Esophagus muscularis mucosa (tissue), 4 donors: Measurements from ENCODE around the gene ARHGAP15. TPM values are rescaled to one million over a fixed set of nuclear protein-coding genes. Genes with fewer than 3 reads are reported as not detected.

Source experiments
- DNase-seq: peaks from one replicate; pipeline ENCODE4 v3.0.0-alpha.2; 2017; ENCODE audit errors: extremely low spot score
- H3K27ac ChIP-seq, 4 donors: fragments of 200-600 bp; sonication (generic); replicated peaks in 1 of 4; 1 replicate in 3 of 4; 2 replicates in 1 of 4; pipeline ENCODE4 v1.5.1; 2016 to 2019; ENCODE audit warnings: mild to moderate bottlenecking in 1 of 4
- H3K27me3 ChIP-seq, 4 donors: fragments of 200-600 bp; sonication (generic); one replicate each; pipeline versions ENCODE4 v1.5.1 to v1.6.0; 2016 to 2019
- H3K36me3 ChIP-seq, 4 donors: fragments of 200-600 bp; sonication (generic); one replicate each; pipeline ENCODE4 v1.5.1; 2016 to 2019
- H3K4me1 ChIP-seq, 4 donors: fragments of 200-600 bp; sonication (generic); one replicate each; pipeline ENCODE4 v1.5.1; 2016 to 2019
- H3K4me3 ChIP-seq, 4 donors: fragments of 200-600 bp; sonication (generic); 1 replicate in 2 of 4; 2 replicates in 2 of 4; pipeline ENCODE4 v1.5.1; 2016 to 2019; ENCODE audit warnings: mild to moderate bottlenecking in 4 of 4, moderate library complexity in 1 of 4
- H3K9me3 ChIP-seq, 4 donors: fragments of 200-600 bp; sonication (generic); 1 replicate in 3 of 4; 2 replicates in 1 of 4; pipeline ENCODE4 v1.5.1; 2016 to 2019
- CTCF ChIP-seq, 3 experiments: fragments of 200-600 bp in 2 of 3; fragments of 450-650 bp in 1 of 3; sonication (generic) in 2 of 3; IDR thresholded peaks; one replicate each; pipeline ENCODE4 v1.5.1; 2017 to 2019; ENCODE audit warnings: antibody characterized with exemption in 3 of 3, mild to moderate bottlenecking in 2 of 3, moderate library complexity in 1 of 3
- EP300 ChIP-seq: sonication (generic); formaldehyde crosslinking; IDR thresholded peaks from one replicate; pipeline ENCODE4 v1.6.1; 2017; ENCODE audit warnings: antibody characterized with exemption
- POLR2A ChIP-seq: fragments of 450-650 bp; IDR thresholded peaks from one replicate; pipeline ENCODE4 v1.6.1; 2017; ENCODE audit warnings: antibody characterized with exemption, moderate library complexity, mild to moderate bottlenecking, low read depth
- POLR2AphosphoS5 ChIP-seq, 2 donors: sonication (generic); formaldehyde crosslinking; IDR thresholded peaks; one replicate each; pipeline ENCODE4 v1.6.1; 2017; ENCODE audit warnings: antibody characterized with exemption in 2 of 2
- WGBS: methylation state at CpG from one replicate; pipeline ENCODE4 v1.1.5; 2018; 5-methylcytosine and 5-hydroxymethylcytosine counted together
- intact Hi-C: fragments of 100-400 bp; cut with DNase I; formaldehyde crosslinking; loops from one replicate; pipeline ENCODE4 v1.15.1; 2023
- total RNA-seq, 4 donors: library from RNA; depleted of rRNA; stranded (reverse); fragments of >200 nt; gene quantifications; one replicate each; pipeline versions ENCODE4 v1.1.0 to v1.2.1, GENCODE V29; 2016

The ARHGAP15 gene
- total RNA-seq, 4 donors from 2014 or later: 5.4 to 13.3 (median 7.1) TPM

- intact Hi-C loops: no loop called here
- no peaks in the 10 kb centered on the region for H3K36me3 ChIP-seq
- 95% methylated on average over 1 of the region's 1 CpG for WGBS
- no peak for DNase-seq
- no peaks in the 10 kb centered on the region for H3K4me1 ChIP-seq
- no peak overlapping the region for H3K4me3 ChIP-seq
- H3K27me3 ChIP-seq: no peaks in the 10 kb centered on the region
- TF ChIP-seq POLR2A: no peak
- TF ChIP-seq EP300: no peak
- TF ChIP-seq CTCF (IDR thresholded peaks at IDR 0.05): no peak
- no peak for TF ChIP-seq POLR2AphosphoS5 (IDR thresholded peaks at IDR 0.05)
- no peaks in the 10 kb centered on the region for H3K9me3 ChIP-seq
- no peak overlapping the region for H3K27ac ChIP-seq
Measured at GRCh38 chr2:143754742-143755141, 625.5 kb downstream of the ARHGAP15 start.

DNA sequence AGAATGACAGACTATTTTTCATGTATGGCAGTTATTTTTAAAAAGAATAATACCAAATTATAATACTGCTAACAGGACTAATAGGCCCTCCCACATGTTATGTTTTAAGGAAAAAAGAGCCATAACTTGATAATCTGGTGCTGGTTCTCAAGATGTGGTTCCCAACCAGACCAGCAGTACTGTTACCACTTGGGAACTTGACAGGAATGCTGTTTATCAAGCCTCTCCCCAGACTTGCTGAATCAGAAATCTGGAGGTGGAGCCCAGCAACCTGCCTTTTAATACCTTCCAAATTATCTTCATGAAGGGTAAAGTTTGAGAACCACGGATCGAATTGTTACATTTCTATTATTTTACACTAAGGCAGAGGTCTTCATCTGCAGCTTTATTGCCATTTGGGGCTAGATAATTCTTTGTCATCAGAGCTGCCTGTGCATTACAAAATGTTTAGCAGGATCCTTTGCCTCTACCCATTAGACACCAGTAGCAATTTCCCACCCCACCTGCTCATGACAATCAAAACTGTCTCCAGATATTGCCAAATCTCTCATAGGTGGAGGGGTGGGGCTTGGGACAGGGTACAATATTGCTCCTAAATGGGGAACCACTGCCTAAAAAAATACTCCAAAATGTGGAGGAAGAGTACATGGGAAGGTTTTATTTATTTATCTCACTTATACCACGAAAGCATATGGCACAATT, 629.6 kb downstream of the ARHGAP15 start:
- WGBS: 88% methylated on average over 3 of the region's 3 CpGs
- Histone ChIP-seq H3K9me3 (no peaks in the 10 kb centered on the region), H3K4me3 (no peak overlapping the region), H3K4me1 (peaks cover 0 to 14% (median 7%) of the 10 kb centered on the region in 4 donors), H3K27me3 (no peaks in the 10 kb centered on the region), H3K36me3 (no peaks in the 10 kb centered on the region), H3K27ac (no peak overlapping the region)
- intact Hi-C loops: no loop called here
- TF ChIP-seq POLR2A (no peak), CTCF (IDR thresholded peaks at IDR 0.05) (no peak), POLR2AphosphoS5 (IDR thresholded peaks at IDR 0.05) (no peak), EP300 (no peak)
- DNase-seq: no peak

- Histone ChIP-seq H3K9me3 (no peaks in the 10 kb centered on the region), H3K27me3 (no peaks in the 10 kb centered on the region), H3K27ac (no peak overlapping the region), H3K4me3 (no peak overlapping the region), H3K4me1 (peaks cover 0 to 14% (median 7%) of the 10 kb centered on the region in 4 donors), H3K36me3 (no peaks in the 10 kb centered on the region)
- TF ChIP-seq POLR2A (no peak), POLR2AphosphoS5 (IDR thresholded peaks at IDR 0.05) (no peak), EP300 (no peak), CTCF (IDR thresholded peaks at IDR 0.05) (no peak)
- no peak for DNase-seq
- 88% methylated on average over 6 of the region's 6 CpGs for WGBS
- intact Hi-C loops: no loop called here
Measured at GRCh38 chr2:143759455-143759854, 630.2 kb downstream of the ARHGAP15 start.

- 91% methylated on average over 3 of the region's 3 CpGs for WGBS
- DNase-seq: no peak
- peaks cover 0 to 14% (median 7%) of the 10 kb centered on the region in 4 donors for H3K4me1 ChIP-seq
- no peak overlapping the region for H3K27ac ChIP-seq
- no peak overlapping the region for H3K4me3 ChIP-seq
- intact Hi-C loops: no loop called here
- H3K36me3 ChIP-seq: no peaks in the 10 kb centered on the region
- H3K9me3 ChIP-seq: no peaks in the 10 kb centered on the region
- TF ChIP-seq POLR2A (no peak), POLR2AphosphoS5 (IDR thresholded peaks at IDR 0.05) (no peak), CTCF (IDR thresholded peaks at IDR 0.05) (no peak), EP300 (no peak)
- no peaks in the 10 kb centered on the region for H3K27me3 ChIP-seq
Measured at GRCh38 chr2:143762176-143762928, 633.1 kb downstream of the ARHGAP15 start.
